Fibroblast of lung (primary cell): Measurements from ENCODE around the gene RMRP. TPM values are rescaled to one million over a fixed set of nuclear protein-coding genes. Genes with fewer than 3 reads are reported as not detected.
A peak's percentile ranks its signal among the peaks of the same experiment; 100 is the strongest.

Source experiments
- DNase-seq, 2 donors: peaks; one replicate each; pipeline versions ENCODE4 v3.0.0 to v3.0.0-alpha.2; 2010; ENCODE audit warnings: low read depth in 2 of 2
- H2AFZ ChIP-seq: 2 replicates; pipeline ENCODE4 v1.5.1; 2012; ENCODE audit warnings: low read length, control low read depth, inconsistent platforms
- H3K27ac ChIP-seq: 2 replicates; pipeline ENCODE4 v1.5.1; 2011; ENCODE audit warnings: low read length, control low read depth; ENCODE audit not compliant: insufficient read depth
- H3K27me3 ChIP-seq: 2 replicates; pipeline ENCODE4 v1.5.1; 2011; ENCODE audit warnings: mild to moderate bottlenecking, low read length; ENCODE audit not compliant: control insufficient read depth, insufficient read depth
- H3K36me3 ChIP-seq: 2 replicates; pipeline ENCODE4 v1.5.1; 2011; ENCODE audit warnings: low read length; ENCODE audit not compliant: control insufficient read depth, insufficient read depth
- H3K4me1 ChIP-seq: 2 replicates; pipeline ENCODE4 v1.5.1; 2011; ENCODE audit warnings: low read length; ENCODE audit not compliant: control insufficient read depth, insufficient read depth; ENCODE audit errors: extremely low read depth
- H3K4me2 ChIP-seq: 2 replicates; pipeline ENCODE4 v1.5.1; 2011; ENCODE audit warnings: low read length, control low read depth; ENCODE audit not compliant: insufficient read depth; ENCODE audit errors: extremely low read depth
- H3K4me3 ChIP-seq, 4 experiments: fragments of 200-600 bp in 1 of 4; sonication (generic) in 1 of 4; replicated peaks in 1 of 4; 2 replicates each; pipeline ENCODE4 v1.5.1; 2011 to 2016; ENCODE audit warnings: low read length in 4 of 4, low read depth in 3 of 4, mild to moderate bottlenecking in 3 of 4, control low read depth in 2 of 4, inconsistent platforms in 1 of 4, mixed read lengths in 1 of 4; ENCODE audit not compliant: insufficient read depth in 1 of 4; ENCODE audit errors: control extremely low read depth in 1 of 4
- H3K79me2 ChIP-seq: 2 replicates; pipeline ENCODE4 v1.5.1; 2012; ENCODE audit warnings: mild to moderate bottlenecking, low read length, inconsistent platforms; ENCODE audit not compliant: control insufficient read depth, insufficient read depth
- H3K9ac ChIP-seq: 2 replicates; pipeline ENCODE4 v1.5.1; 2011; ENCODE audit warnings: mild to moderate bottlenecking, low read length, control low read depth; ENCODE audit not compliant: insufficient read depth
- H3K9me3 ChIP-seq: 2 replicates; pipeline ENCODE4 v1.5.1; 2012; ENCODE audit warnings: low read depth, low read length; ENCODE audit not compliant: control insufficient read depth, insufficient read depth
- H4K20me1 ChIP-seq: 2 replicates; pipeline ENCODE4 v1.5.1; 2011; ENCODE audit warnings: low read length; ENCODE audit not compliant: control insufficient read depth, insufficient read depth; ENCODE audit errors: extremely low read depth
- CTCF ChIP-seq, 2 donors: IDR thresholded peaks in 1 of 2; conservative IDR thresholded peaks in 1 of 2; 1 replicate in 1 of 2; 2 replicates in 1 of 2; pipeline ENCODE4 v1.5.1; 2011 to 2012; ENCODE audit warnings: low read length in 2 of 2, control low read depth in 1 of 2, inconsistent platforms in 1 of 2, low read depth in 1 of 2, mild to moderate bottlenecking in 1 of 2
- EZH2 ChIP-seq: IDR thresholded peaks from 2 replicates; pipeline ENCODE4 v1.5.1; 2012; ENCODE audit warnings: low read length, control low read depth, mild to moderate bottlenecking; ENCODE audit errors: missing control alignments
- polyA plus RNA-seq, 2 donors: library from polyadenylated mRNA; depleted of rRNA in 1 of 2; stranded (reverse) in 1 of 2; unstranded in 1 of 2; fragments of >200 nt; gene quantifications; 2 replicates each; pipeline ENCODE4 v1.2.1, GENCODE V29; 2011 to 2012; ENCODE audit warnings: missing spikeins in 1 of 2
- total RNA-seq: library from RNA; depleted of rRNA; stranded (reverse); fragments of >200 nt; gene quantifications from 2 replicates; pipeline ENCODE4 v1.2.1, GENCODE V29; 2014

Gene RMRP
- total and polyA plus RNA-seq, 2 donors (not counting 1 experiment from before 2014, with no cell fraction given), result 110 to 67,954 TPM

DNA sequence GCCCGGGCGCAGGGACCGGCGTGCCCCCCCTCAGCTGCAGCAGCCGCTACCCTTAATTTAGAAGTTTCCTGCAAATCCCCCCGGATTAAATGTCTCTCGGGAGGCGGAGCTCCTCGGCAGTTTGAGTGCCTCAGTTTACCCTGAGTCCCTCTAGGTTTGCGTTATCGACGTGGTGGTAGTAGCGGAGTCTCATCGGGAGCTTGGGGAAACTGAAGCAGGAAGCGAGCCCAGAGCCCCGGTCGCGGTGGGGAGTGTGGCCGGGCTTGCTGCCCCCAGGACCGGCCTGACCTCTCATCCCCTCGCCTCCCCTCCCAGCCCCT, 32.4 kb upstream of the RMRP start:
- H3K27me3 ChIP-seq, result no peaks in the 10 kb centered on the region

GRCh38 chr9:35689542-35690293, 31.9 kb upstream of the RMRP start, which contains the start of gene TPM2:
Gene TPM2 (minus strand): TSS chr9:35689925. CDS start chr9:35689817, 108 bp downstream.
- Histone ChIP-seq H3K4me3 (peak within 1 kb of the TSS; percentile 57 to 99 (median 67)), H3K36me3 (peaks cover 19% of the 10 kb centered on the region), H3K27ac (peak within 1 kb of the TSS; percentile 84), H2AFZ (no peak within 1 kb of the TSS), H4K20me1 (peaks cover 2% of the 10 kb centered on the region), H3K9ac (peak within 1 kb of the TSS; percentile 73), H3K4me2 (peak within 1 kb of the TSS; percentile 99), H3K4me1 (peaks cover 25% of the 10 kb centered on the region), H3K79me2 (peaks cover 48% of the 10 kb centered on the region), H3K27me3 (no peaks in the 10 kb centered on the region), H3K9me3 (no peaks in the 10 kb centered on the region)
- TF ChIP-seq EZH2, result no peak
- TF ChIP-seq CTCF (conservative IDR thresholded peaks at IDR 0.05 in 1 of 2, IDR thresholded peaks at IDR 0.05 in 1 of 2; ENCODE audit: low read depth in 1 of 2, low read length in 2 of 2), result no peak
- peak; percentile 86 to 90 for DNase-seq

More for the DNA sequence above, 32.4 kb upstream of the RMRP start:
- TF ChIP-seq CTCF (conservative IDR thresholded peaks at IDR 0.05 in 1 of 2, IDR thresholded peaks at IDR 0.05 in 1 of 2; ENCODE audit: low read depth in 1 of 2, low read length in 2 of 2), result no peak
- no peak for TF ChIP-seq EZH2
- peak in 1 of 2 donors; percentile 41 for DNase-seq
- Histone ChIP-seq H4K20me1 (peaks cover 2% of the 10 kb centered on the region), H3K4me1 (peaks cover 20% of the 10 kb centered on the region), H2AFZ (no peak overlapping the region), H3K4me3 (peak overlapping the region; percentile 57 to 99 (median 66)), H3K9me3 (no peaks in the 10 kb centered on the region), H3K9ac (peak overlapping the region; percentile 73), H3K79me2 (peaks cover 43% of the 10 kb centered on the region), H3K27ac (peak overlapping the region; percentile 84), H3K4me2 (peak overlapping the region; percentile 49), H3K36me3 (peaks cover 14% of the 10 kb centered on the region)

- Histone ChIP-seq H2AFZ (no peak overlapping the region), H3K27me3 (no peaks in the 10 kb centered on the region), H3K4me1 (peaks cover 29% of the 10 kb centered on the region), H3K36me3 (peaks cover 25% of the 10 kb centered on the region), H3K79me2 (peaks cover 52% of the 10 kb centered on the region), H3K9ac (peak overlapping the region; percentile 73), H4K20me1 (peaks cover 2% of the 10 kb centered on the region), H3K9me3 (no peaks in the 10 kb centered on the region), H3K27ac (peak overlapping the region; percentile 84), H3K4me2 (peak overlapping the region; percentile 99), H3K4me3 (peak overlapping the region; percentile 57 to 99 (median 67))
- peak; percentile 79 to 86 for DNase-seq
- no peak for TF ChIP-seq EZH2
- TF ChIP-seq CTCF (conservative IDR thresholded peaks at IDR 0.05 in 1 of 2, IDR thresholded peaks at IDR 0.05 in 1 of 2; ENCODE audit: low read depth in 1 of 2, low read length in 2 of 2), result no peak
These were observed 31.0 kb upstream of the RMRP start for GRCh38 chr9:35688558-35689541.
